ENCODE measurements around the gene HNRNPU. TPM values are rescaled to one million over a fixed set of nuclear protein-coding genes. Genes with fewer than 3 reads are reported as not detected.

The HNRNPU gene
- total and polyA plus RNA-seq, 2 of the 13 experiments (the other 11 are each of a cell fraction or from before 2014, with no cell fraction given), result 101 to 508 TPM

DNA sequence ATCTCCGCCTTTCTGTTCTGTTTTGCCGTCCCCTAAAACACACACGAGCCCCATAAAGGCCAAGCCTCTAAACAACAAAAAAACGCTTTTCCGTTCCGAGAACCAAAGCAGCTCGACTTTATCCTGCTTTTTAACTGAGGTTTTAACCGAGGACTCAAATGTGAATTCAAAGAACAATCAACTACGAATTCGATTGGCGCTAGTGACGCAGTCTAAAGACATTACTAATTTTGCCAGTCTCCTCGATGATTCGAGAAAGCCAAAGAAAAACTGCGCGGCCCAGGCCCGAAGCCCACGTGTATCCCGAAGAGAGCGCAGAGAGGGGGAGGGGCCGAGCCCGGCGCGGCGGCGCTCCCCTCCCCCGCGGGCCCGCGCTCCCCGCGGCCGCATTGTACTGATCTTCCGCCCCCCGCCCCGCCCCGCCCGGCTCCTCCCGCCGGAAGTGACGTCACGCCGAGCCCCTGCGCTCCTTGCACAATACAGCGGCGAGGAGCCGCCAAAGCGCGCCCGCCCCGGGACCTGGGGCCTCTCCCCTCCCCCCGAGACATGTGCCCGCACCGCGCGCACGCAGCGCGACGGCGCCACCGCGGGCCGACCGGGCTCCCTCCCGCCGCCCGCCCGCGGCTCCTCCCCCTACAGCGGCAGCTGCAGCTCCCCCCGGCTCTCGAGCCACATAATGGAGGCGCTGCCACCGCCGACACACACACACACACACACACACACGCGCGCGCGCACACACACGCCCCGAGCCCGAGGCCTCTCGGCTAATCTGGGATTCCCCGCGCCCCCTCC lies 1.4 kb downstream of the HNRNPU start (continued):
- TF ChIP-seq FOSL1 (CRISPR knock-in tag; IDR thresholded peaks at IDR 0.05; ENCODE audit: borderline replicate concordance) (no peak), ZNF432 (CRISPR knock-in tag; IDR thresholded peaks at IDR 0.05; ENCODE audit: borderline replicate concordance) (no peak), UBTF (CRISPR knock-in tag; IDR thresholded peaks at IDR 0.05) (no peak), TSC22D2 (CRISPR knock-in tag; IDR thresholded peaks at IDR 0.05; ENCODE audit: borderline replicate concordance) (0 out of 2 replicates have a peak, but pooled peaks have one; percentile 16), CEBPG (CRISPR knock-in tag; IDR thresholded peaks at IDR 0.05) (peak; percentile 88), SP4 (CRISPR knock-in tag; IDR thresholded peaks at IDR 0.05) (peak; percentile 78), PHF8 (CRISPR knock-in tag; IDR thresholded peaks at IDR 0.05) (peak; percentile 44; the same call in 1 of the 2 replicates), CREB1 (IDR thresholded peaks at IDR 0.05) (peak; percentile 97), CREB1 (CRISPR knock-in tag; IDR thresholded peaks at IDR 0.05) (peak; percentile 80), FOXA3 (CRISPR knock-in tag; IDR thresholded peaks at IDR 0.05) (no peak), ZNF766 (CRISPR knock-in tag; IDR thresholded peaks at IDR 0.05; ENCODE audit: borderline replicate concordance) (peak; percentile 79), SRSF9 (IDR thresholded peaks at IDR 0.05; ENCODE audit: borderline replicate concordance, insufficient read depth, low read depth, low read length, poor library complexity, severe bottlenecking) (no peak)
- TF ChIP-seq, protein P1, sequence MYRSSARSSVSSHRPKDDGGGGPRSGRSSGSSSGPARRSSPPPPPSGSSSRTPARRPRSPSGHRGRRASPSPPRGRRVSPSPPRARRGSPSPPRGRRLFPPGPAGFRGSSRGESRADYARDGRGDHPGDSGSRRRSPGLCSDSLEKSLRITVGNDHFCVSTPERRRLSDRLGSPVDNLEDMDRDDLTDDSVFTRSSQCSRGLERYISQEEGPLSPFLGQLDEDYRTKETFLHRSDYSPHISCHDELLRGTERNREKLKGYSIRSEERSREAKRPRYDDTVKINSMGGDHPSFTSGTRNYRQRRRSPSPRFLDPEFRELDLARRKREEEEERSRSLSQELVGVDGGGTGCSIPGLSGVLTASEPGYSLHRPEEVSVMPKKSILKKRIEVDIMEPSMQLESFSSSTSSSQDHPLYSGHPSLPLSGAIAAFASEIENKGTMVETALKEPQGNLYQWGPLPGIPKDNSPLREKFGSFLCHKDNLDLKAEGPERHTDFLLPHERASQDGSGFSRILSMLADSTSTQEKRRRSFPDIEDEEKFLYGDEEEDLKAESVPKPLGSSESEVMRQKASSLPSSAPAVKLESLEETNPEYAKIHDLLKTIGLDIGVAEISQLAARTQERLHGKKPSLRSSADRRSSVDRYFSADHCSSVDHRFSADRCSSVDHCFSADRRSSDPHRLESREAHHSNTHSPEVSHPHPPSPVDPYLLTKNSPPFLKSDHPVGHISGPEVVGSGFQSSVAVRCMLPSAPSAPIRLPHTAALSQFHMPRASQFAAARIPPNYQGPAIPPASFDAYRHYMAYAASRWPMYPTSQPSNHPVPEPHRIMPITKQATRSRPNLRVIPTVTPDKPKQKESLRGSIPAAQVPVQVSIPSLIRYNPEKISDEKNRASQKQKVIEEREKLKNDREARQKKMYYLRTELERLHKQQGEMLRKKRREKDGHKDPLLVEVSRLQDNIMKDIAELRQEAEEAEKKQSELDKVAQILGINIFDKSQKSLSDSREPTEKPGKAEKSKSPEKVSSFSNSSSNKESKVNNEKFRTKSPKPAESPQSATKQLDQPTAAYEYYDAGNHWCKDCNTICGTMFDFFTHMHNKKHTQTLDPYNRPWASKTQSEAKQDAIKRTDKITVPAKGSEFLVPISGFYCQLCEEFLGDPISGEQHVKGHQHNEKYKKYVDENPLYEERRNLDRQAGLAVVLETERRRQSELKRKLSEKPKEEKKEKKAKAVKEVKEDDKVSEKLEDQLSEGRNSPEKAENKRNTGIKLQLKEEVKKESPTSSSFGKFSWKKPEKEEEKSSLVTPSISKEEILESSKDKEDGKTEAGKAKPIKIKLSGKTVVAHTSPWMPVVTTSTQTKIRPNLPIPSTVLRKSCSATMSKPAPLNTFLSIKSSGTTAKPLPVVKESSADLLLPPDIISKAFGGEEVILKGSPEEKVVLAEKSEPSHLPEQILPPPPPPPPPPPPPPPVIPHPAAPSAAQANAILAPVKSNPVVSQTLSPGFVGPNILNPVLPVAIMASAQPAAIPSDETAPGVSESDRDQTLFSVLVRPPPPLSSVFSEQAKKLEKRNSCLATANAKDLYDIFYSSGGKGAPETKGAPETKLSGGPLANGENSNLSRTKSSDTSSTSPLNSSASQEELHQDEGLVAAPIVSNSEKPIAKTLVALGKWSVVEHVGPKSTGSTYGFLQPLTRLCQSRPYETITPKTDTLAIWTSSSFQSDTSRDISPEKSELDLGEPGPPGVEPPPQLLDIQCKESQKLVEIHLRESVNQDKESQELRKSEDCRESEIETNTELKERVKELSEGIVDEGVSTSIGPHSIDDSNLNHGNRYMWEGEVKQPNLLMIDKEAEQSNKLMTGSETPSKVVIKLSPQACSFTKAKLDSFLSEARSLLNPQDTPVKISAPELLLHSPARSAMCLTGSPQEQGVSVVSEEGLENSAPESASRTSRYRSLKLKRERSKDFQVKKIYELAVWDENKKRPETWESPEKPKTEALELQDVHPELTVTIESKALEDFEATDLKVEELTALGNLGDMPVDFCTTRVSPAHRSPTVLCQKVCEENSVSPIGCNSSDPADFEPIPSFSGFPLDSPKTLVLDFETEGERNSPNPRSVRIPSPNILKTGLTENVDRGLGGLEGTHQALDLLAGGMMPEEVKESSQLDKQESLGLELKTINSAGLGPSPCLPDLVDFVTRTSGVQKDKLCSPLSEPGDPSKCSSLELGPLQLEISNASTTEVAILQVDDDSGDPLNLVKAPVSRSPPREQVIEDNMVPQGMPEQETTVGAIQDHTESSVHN (CRISPR knock-in tag; IDR thresholded peaks at IDR 0.05), result no peak
- TF ChIP-seq, protein P2, sequence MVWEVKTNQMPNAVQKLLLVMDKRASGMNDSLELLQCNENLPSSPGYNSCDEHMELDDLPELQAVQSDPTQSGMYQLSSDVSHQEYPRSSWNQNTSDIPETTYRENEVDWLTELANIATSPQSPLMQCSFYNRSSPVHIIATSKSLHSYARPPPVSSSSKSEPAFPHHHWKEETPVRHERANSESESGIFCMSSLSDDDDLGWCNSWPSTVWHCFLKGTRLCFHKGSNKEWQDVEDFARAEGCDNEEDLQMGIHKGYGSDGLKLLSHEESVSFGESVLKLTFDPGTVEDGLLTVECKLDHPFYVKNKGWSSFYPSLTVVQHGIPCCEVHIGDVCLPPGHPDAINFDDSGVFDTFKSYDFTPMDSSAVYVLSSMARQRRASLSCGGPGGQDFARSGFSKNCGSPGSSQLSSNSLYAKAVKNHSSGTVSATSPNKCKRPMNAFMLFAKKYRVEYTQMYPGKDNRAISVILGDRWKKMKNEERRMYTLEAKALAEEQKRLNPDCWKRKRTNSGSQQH (CRISPR knock-in tag; IDR thresholded peaks at IDR 0.05; ENCODE audit: low read depth), result no peak
- TF ChIP-seq, protein P3, sequence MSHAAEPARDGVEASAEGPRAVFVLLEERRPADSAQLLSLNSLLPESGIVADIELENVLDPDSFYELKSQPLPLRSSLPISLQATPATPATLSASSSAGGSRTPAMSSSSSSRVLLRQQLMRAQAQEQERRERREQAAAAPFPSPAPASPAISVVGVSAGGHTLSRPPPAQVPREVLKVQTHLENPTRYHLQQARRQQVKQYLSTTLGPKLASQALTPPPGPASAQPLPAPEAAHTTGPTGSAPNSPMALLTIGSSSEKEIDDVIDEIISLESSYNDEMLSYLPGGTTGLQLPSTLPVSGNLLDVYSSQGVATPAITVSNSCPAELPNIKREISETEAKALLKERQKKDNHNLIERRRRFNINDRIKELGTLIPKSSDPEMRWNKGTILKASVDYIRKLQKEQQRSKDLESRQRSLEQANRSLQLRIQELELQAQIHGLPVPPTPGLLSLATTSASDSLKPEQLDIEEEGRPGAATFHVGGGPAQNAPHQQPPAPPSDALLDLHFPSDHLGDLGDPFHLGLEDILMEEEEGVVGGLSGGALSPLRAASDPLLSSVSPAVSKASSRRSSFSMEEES (CRISPR knock-in tag; IDR thresholded peaks at IDR 0.05), result peak; percentile 32; the same call in 1 of the 2 replicates

Measured in HepG2 (cell line).